CD4-positive, CD25-positive, alpha-beta regulatory T cell (primary cell): ENCODE data around the gene MYBPH. TPM values are rescaled to one million over a fixed set of nuclear protein-coding genes. Genes with fewer than 3 reads are reported as not detected.

Experiments
- ATAC-seq, 2 donors: fragments of 150-1000 bp; cut with Tn5 transposase; one replicate each; pipeline ENCODE4 v1.10.0; 2021; ENCODE audit warnings: low read depth in 2 of 2, moderate number of reproducible peaks in 2 of 2, moderate library complexity in 1 of 2
- DNase-seq, 3 donors: peaks; one replicate each; pipeline versions ENCODE4 v3.0.0 to v3.0.0-alpha.2; 2012 to 2022; ENCODE audit warnings: mixed read lengths in 1 of 3
- H3K27ac ChIP-seq: one replicate; pipeline ENCODE4 v1.7.0; 2013; ENCODE audit warnings: mild to moderate bottlenecking, low read length; ENCODE audit not compliant: insufficient read depth, poor library complexity, severe bottlenecking
- H3K27me3 ChIP-seq: one replicate; pipeline ENCODE4 v1.7.0; 2013; ENCODE audit warnings: low read length; ENCODE audit not compliant: control insufficient read depth, insufficient read depth
- H3K36me3 ChIP-seq: one replicate; pipeline ENCODE4 v1.7.0; 2013; ENCODE audit warnings: mild to moderate bottlenecking, low read length, moderate library complexity; ENCODE audit not compliant: control insufficient read depth, insufficient read depth
- H3K4me1 ChIP-seq: 2 replicates; pipeline ENCODE4 v1.7.0; 2013; ENCODE audit warnings: mild to moderate bottlenecking, low read length; ENCODE audit not compliant: insufficient read depth, control insufficient read depth, poor library complexity, severe bottlenecking
- H3K4me3 ChIP-seq: one replicate; pipeline ENCODE4 v1.7.0; 2013; ENCODE audit warnings: low read depth, mild to moderate bottlenecking, low read length, moderate library complexity
- H3K9me3 ChIP-seq, 2 experiments: 1 replicate in 1 of 2; 2 replicates in 1 of 2; pipeline ENCODE4 v1.7.0; 2013; ENCODE audit warnings: low read length in 2 of 2, mild to moderate bottlenecking in 1 of 2, moderate library complexity in 1 of 2; ENCODE audit not compliant: control insufficient read depth in 2 of 2
- H3K27ac Mint-ChIP-seq, 3 donors: one replicate each; pipeline ENCODE4 v1.8.0; 2020 to 2022; ENCODE audit warnings: mild to moderate bottlenecking in 3 of 3, mixed read lengths in 3 of 3, moderate library complexity in 2 of 3
- H3K27me3 Mint-ChIP-seq: one replicate; pipeline ENCODE4 v1.8.0; 2022; ENCODE audit warnings: mild to moderate bottlenecking, mixed read lengths
- H3K36me3 Mint-ChIP-seq: one replicate; pipeline ENCODE4 v1.8.0; 2020; ENCODE audit warnings: mixed read lengths
- H3K4me1 Mint-ChIP-seq, 4 donors: one replicate each; pipeline ENCODE4 v1.8.0; 2020 to 2022; ENCODE audit warnings: mixed read lengths in 4 of 4, mild to moderate bottlenecking in 1 of 4
- H3K4me3 Mint-ChIP-seq, 4 donors: one replicate each; pipeline ENCODE4 v1.8.0; 2020 to 2022; ENCODE audit warnings: mild to moderate bottlenecking in 4 of 4, mixed read lengths in 4 of 4, moderate library complexity in 3 of 4
- H3K9me3 Mint-ChIP-seq, 7 donors: one replicate each; pipeline ENCODE4 v1.8.0; 2020 to 2022; ENCODE audit warnings: mixed read lengths in 7 of 7, mild to moderate bottlenecking in 3 of 7, moderate library complexity in 2 of 7
- polyA plus RNA-seq, 4 donors: library from polyadenylated mRNA; unstranded; fragments of 300-500 nt; fragmentation: Illumina TruSeq; gene quantifications; one replicate each; pipeline ENCODE4 v1.2.3, GENCODE V29; 2021
- total RNA-seq: library from RNA; stranded (reverse); gene quantifications from one replicate; pipeline ENCODE4 v1.2.3, GENCODE V29; 2022

Gene MYBPH
- total and polyA plus RNA-seq, 5 donors from 2014 or later: not detected

- Histone ChIP-seq H3K4me1 (no peaks in the 10 kb centered on the region), H3K27ac (no peak overlapping the region), H3K36me3 (no peaks in the 10 kb centered on the region), H3K4me3 (no peak overlapping the region), H3K9me3 (no peaks in the 10 kb centered on the region), H3K27me3 (no peaks in the 10 kb centered on the region)
- H3K4me1 Mint-ChIP-seq: no peaks in the 10 kb centered on the region
- H3K4me3 Mint-ChIP-seq: no peak overlapping the region
- H3K27me3 Mint-ChIP-seq: peaks cover 16% of the 10 kb centered on the region
- ATAC-seq (no peak), DNase-seq (no peak)
- no peaks in the 10 kb centered on the region for H3K36me3 Mint-ChIP-seq
- H3K9me3 Mint-ChIP-seq: no peaks in the 10 kb centered on the region
- H3K27ac Mint-ChIP-seq: no peak overlapping the region
Observed at GRCh38 chr1:203151362-203152157, 24.1 kb downstream of the MYBPH start.

GRCh38 chr1:203150511-203151297, 24.9 kb downstream of the MYBPH start:
- H3K36me3 ChIP-seq: no peaks in the 10 kb centered on the region
- no peaks in the 10 kb centered on the region for H3K36me3 Mint-ChIP-seq

DNA sequence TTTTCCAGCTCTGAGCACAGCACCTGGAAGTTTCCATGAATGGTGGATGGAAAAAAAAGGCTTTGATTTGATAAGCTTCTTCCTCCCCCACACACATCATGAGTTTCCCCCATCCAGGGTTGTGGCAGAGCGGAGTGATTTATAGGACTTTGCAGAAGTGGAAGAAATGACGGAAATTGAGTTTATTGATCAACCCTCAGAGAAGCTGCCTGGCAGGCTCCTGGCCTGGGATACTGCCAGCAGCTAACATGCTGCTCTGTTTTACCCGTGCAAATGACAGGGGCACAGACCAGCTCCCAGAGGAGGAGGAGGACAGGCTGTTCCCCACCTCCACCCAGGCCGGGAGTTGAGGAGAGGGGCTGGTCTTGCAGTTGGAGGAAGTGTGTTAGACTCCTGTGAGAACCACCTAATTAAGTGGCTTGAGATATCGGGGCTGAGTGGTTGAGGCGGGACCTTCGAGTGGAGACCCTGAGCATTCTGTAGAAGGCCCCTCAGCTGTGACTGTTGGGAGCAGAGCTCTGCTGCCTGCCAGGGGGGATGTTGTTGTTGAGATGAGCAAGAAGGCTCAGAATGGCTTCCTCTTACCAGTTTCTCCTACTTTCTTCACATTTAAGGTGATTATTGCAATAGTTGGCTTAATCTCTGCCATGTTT, 26.3 kb downstream of the MYBPH start:
- Mint-ChIP-seq H3K27ac (no peak overlapping the region), H3K9me3 (no peaks in the 10 kb centered on the region), H3K4me1 (no peaks in the 10 kb centered on the region), H3K4me3 (no peak overlapping the region), H3K36me3 (no peaks in the 10 kb centered on the region), H3K27me3 (peaks cover 11% of the 10 kb centered on the region)
- Histone ChIP-seq H3K27me3 (no peaks in the 10 kb centered on the region), H3K4me1 (no peaks in the 10 kb centered on the region), H3K9me3 (no peaks in the 10 kb centered on the region), H3K27ac (no peak overlapping the region), H3K36me3 (no peaks in the 10 kb centered on the region), H3K4me3 (no peak overlapping the region)
- no peak for DNase-seq
- ATAC-seq: no peak

More at GRCh38 chr1:203150511-203151297, 24.9 kb downstream of the MYBPH start:
- ATAC-seq (no peak), DNase-seq (no peak)
- Histone ChIP-seq H3K27ac (no peak overlapping the region), H3K9me3 (no peaks in the 10 kb centered on the region), H3K27me3 (no peaks in the 10 kb centered on the region), H3K4me1 (no peaks in the 10 kb centered on the region), H3K4me3 (no peak overlapping the region)
- H3K27ac Mint-ChIP-seq: no peak overlapping the region
- peaks cover 18% of the 10 kb centered on the region for H3K27me3 Mint-ChIP-seq
- no peaks in the 10 kb centered on the region for H3K4me1 Mint-ChIP-seq
- no peaks in the 10 kb centered on the region for H3K9me3 Mint-ChIP-seq
- H3K4me3 Mint-ChIP-seq: no peak overlapping the region

DNA sequence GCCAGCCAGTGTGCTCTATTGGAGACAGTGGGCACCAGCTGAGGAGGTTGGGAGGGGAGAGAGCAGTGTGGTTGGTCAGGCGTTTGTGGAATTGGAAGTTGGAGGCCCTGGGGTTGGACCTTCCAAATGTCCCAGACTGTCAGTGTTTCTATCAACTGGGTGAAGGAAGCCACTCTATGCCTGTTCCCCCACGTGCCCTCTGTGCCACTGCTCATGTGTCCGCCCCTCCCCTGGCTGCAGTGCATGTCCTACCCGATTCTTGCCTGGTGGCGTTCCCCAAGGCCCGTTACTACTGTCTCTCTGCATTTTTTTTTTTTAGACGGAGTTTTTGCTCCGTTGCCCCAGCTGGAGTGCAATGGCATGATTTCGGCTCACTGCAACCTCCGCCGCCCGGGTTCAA, 27.0 kb downstream of the MYBPH start:
- no peak overlapping the region for H3K4me3 Mint-ChIP-seq
- DNase-seq: no peak
- H3K4me1 Mint-ChIP-seq: no peaks in the 10 kb centered on the region
- H3K36me3 Mint-ChIP-seq: peaks cover 1% of the 10 kb centered on the region
- no peaks in the 10 kb centered on the region for H3K36me3 ChIP-seq
- H3K27ac Mint-ChIP-seq: no peak overlapping the region
- no peaks in the 10 kb centered on the region for H3K9me3 ChIP-seq
- no peak overlapping the region for H3K27ac ChIP-seq
- peaks cover 9% of the 10 kb centered on the region for H3K27me3 Mint-ChIP-seq
- H3K4me1 ChIP-seq: no peaks in the 10 kb centered on the region
- ATAC-seq: no peak
- H3K4me3 ChIP-seq: no peak overlapping the region
- H3K9me3 Mint-ChIP-seq: peaks cover 0 to 4% (median 0%) of the 10 kb centered on the region in 7 donors
- no peaks in the 10 kb centered on the region for H3K27me3 ChIP-seq

DNA sequence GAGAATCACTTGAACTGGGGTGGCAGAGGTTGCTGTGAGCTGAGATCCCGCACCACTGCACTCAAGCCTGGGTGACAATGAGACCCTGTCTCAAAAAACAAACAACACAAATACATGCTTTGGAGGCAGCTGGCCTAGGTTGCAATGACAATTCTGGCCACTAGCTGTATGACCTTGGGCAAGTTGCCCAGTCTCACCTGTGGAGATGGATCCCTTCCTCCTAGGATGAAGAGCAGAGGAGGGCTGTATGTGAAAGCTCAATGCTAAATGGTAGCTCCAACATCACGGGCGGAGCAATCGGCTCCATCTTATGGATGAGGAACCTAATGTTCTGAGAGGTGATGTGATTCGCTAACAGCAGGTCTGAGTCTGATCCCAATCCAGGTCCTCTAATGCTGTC, 27.5 kb downstream of the MYBPH start:
- Histone ChIP-seq H3K4me3 (no peak overlapping the region), H3K9me3 (no peaks in the 10 kb centered on the region), H3K4me1 (no peaks in the 10 kb centered on the region), H3K36me3 (no peaks in the 10 kb centered on the region), H3K27ac (no peak overlapping the region), H3K27me3 (no peaks in the 10 kb centered on the region)
- no peaks in the 10 kb centered on the region for H3K4me1 Mint-ChIP-seq
- DNase-seq: no peak
- peaks cover 3% of the 10 kb centered on the region for H3K36me3 Mint-ChIP-seq
- no peak overlapping the region for H3K27ac Mint-ChIP-seq
- peaks cover 9% of the 10 kb centered on the region for H3K27me3 Mint-ChIP-seq
- no peak for ATAC-seq
- no peak overlapping the region for H3K4me3 Mint-ChIP-seq
- H3K9me3 Mint-ChIP-seq: peaks cover 0 to 6% (median 0%) of the 10 kb centered on the region in 7 donors

- Mint-ChIP-seq H3K36me3 (peaks cover 3% of the 10 kb centered on the region), H3K27ac (no peak overlapping the region), H3K27me3 (peaks cover 9% of the 10 kb centered on the region), H3K4me3 (no peak overlapping the region), H3K9me3 (peaks cover 0 to 6% (median 0%) of the 10 kb centered on the region in 7 donors), H3K4me1 (no peaks in the 10 kb centered on the region)
- Histone ChIP-seq H3K4me3 (no peak overlapping the region), H3K27ac (no peak overlapping the region), H3K36me3 (no peaks in the 10 kb centered on the region), H3K9me3 (no peaks in the 10 kb centered on the region), H3K27me3 (no peaks in the 10 kb centered on the region), H3K4me1 (no peaks in the 10 kb centered on the region)
- DNase-seq: no peak
- ATAC-seq: no peak
Observed at GRCh38 chr1:203147376-203147775, 28.2 kb downstream of the MYBPH start.

- Mint-ChIP-seq H3K4me3 (no peak overlapping the region), H3K27me3 (peaks cover 10% of the 10 kb centered on the region), H3K36me3 (peaks cover 3% of the 10 kb centered on the region), H3K9me3 (peaks cover 0 to 6% (median 0%) of the 10 kb centered on the region in 7 donors), H3K27ac (no peak overlapping the region), H3K4me1 (no peaks in the 10 kb centered on the region)
- no peaks in the 10 kb centered on the region for H3K27me3 ChIP-seq
- H3K36me3 ChIP-seq: no peaks in the 10 kb centered on the region
- no peak overlapping the region for H3K27ac ChIP-seq
- ATAC-seq: no peak
- H3K9me3 ChIP-seq: no peaks in the 10 kb centered on the region
- H3K4me3 ChIP-seq: no peak overlapping the region
- DNase-seq: no peak
- H3K4me1 ChIP-seq: no peaks in the 10 kb centered on the region
Observed at GRCh38 chr1:203146537-203146936, 29.1 kb downstream of the MYBPH start.
